ENCODE results near the gene CST8.

GRCh38 chr20:23507346-23507745 is 16.4 kb downstream of the CST8 start:
- no peak for TF ChIP-seq POLR2AphosphoS5 (IDR thresholded peaks at IDR 0.05; ENCODE audit: insufficient read depth in 1 of 2, low read depth in 1 of 2)
- no peak for TF ChIP-seq CTCF (IDR thresholded peaks at IDR 0.05)
